Measurements from ENCODE around the gene PRAMEF4.
"Not testable (repeated sequence)": the region's sequence is repeated elsewhere in the genome, so short reads cannot be mapped to it uniquely, and the experiment has no call there.

DNA sequence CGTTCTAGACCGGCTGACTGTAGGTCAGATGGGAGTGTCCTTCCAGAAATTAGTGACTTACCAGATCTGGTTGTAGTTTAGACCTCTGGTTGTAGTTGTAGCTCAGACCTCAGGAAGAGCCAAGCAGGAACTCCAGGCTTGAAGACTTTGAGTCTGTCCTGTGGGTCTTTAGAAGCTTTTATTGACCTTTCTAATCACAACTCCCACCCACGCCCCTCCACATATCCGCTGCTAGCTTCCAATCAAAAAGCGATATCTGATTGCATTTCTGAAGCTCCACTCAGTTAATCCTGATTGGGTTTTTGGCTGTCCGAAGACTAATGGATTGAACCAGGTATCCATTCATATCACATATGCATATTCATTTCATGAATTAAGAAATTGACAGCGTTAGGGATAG lies 37.4 kb downstream of the PRAMEF4 start, which contains the start of gene HNRNPCL1:
- TF ChIP-seq POLR2A, CTCF (IDR thresholded peaks at IDR 0.05): not testable (repeated sequence)
